Fibroblast of skin of left quadriceps (primary cell): ENCODE measurements around the gene PRSS57.
"Not testable (repeated sequence)": the region's sequence is repeated elsewhere in the genome, so short reads cannot be mapped to it uniquely, and the experiment has no call there.

Source experiments
- DNase-seq, 2 experiments: peaks; one replicate each; pipeline ENCODE4 v3.0.0-alpha.2; 2013; ENCODE audit warnings: low read depth in 2 of 2

The PRSS57 gene

GRCh38 chr19:723247-723646, 28.0 kb upstream of the PRSS57 start:
- DNase-seq: no peak

GRCh38 chr19:722553-723101, 27.4 kb upstream of the PRSS57 start:
- DNase-seq: no peak

GRCh38 chr19:720345-721160, 25.3 kb upstream of the PRSS57 start:
- no peak for DNase-seq

GRCh38 chr19:719636-720344, 24.5 kb upstream of the PRSS57 start:
- no peak for DNase-seq

GRCh38 chr19:718991-719512, 23.8 kb upstream of the PRSS57 start:
- DNase-seq: no peak

- DNase-seq: no peak
These were observed 23.1 kb upstream of the PRSS57 start for GRCh38 chr19:718251-718951.

GRCh38 chr19:715347-715746, 20.1 kb upstream of the PRSS57 start:
- DNase-seq: no peak

GRCh38 chr19:711254-711653, 16.0 kb upstream of the PRSS57 start:
- DNase-seq: no peak

- no peak for DNase-seq
These were observed 15.5 kb upstream of the PRSS57 start for GRCh38 chr19:710767-711166.

- DNase-seq: no peak
These were observed 14.8 kb upstream of the PRSS57 start for GRCh38 chr19:709965-710571.

- DNase-seq: no peak
These were observed 14.1 kb upstream of the PRSS57 start for GRCh38 chr19:709196-709964.

- DNase-seq: no peak
These were observed 13.2 kb upstream of the PRSS57 start, which contains the start of gene PALM for GRCh38 chr19:708154-709143. PALM (plus strand) TSS chr19:708935; CDS start chr19:709147, 212 bp downstream.

- DNase-seq: no peak
These were observed 9.1 kb upstream of the PRSS57 start for GRCh38 chr19:704447-704741.

GRCh38 chr19:703651-704446, 8.6 kb upstream of the PRSS57 start:
- no peak for DNase-seq

GRCh38 chr19:703329-703650, 8.0 kb upstream of the PRSS57 start:
- no peak for DNase-seq

GRCh38 chr19:702847-703246, 7.6 kb upstream of the PRSS57 start:
- DNase-seq: not testable (repeated sequence)

GRCh38 chr19:699885-700284, 4.6 kb upstream of the PRSS57 start:
- not testable (repeated sequence) for DNase-seq

GRCh38 chr19:698529-698928, 3.3 kb upstream of the PRSS57 start:
- DNase-seq: not testable (repeated sequence)
